HCT116 (cell line): ENCODE measurements around the gene CCDC126. TPM values are rescaled to one million over a fixed set of nuclear protein-coding genes. Genes with fewer than 3 reads are reported as not detected.

Experiments used
- ATAC-seq: fragments of 200-7000 bp; cut with Tn5 transposase; 2 replicates; pipeline ENCODE4 v1.9.1; 2020; ENCODE audit warnings: mild to moderate bottlenecking, moderate library complexity
- BruUV-seq: library from RNA; stranded (reverse); fragments of 400-500 nt; replicated peaks from 2 replicates; lab custom pipeline; 2021; lab: Mats Ljungman, UMichigan
- CTCF ChIA-PET: fragments of 300-600 bp; sonication (Branson Sonifier 250); formaldehyde crosslinking; loops from one replicate; lab custom pipeline; 2021; ENCODE audit warnings: antibody characterized with exemption; lab: Charles Lee
- POLR2A ChIA-PET: fragments of 300-600, 350-600 bp; sonication (Branson Sonifier 250); formaldehyde crosslinking; loops from one replicate; lab custom pipeline; 2021; ENCODE audit warnings: antibody characterized with exemption; lab: Charles Lee
- RAD21 ChIA-PET, 2 experiments: fragments of 300-600 bp; sonication (Branson Sonifier 250); formaldehyde crosslinking; loops; one replicate each; lab custom pipeline; 2023; ENCODE audit warnings: low total read pairs in 2 of 2; ENCODE audit not compliant: uncharacterized antibody in 2 of 2, unreplicated experiment in 2 of 2, low non-redundant PET in 1 of 2; lab: Charles Lee
- DNase-seq: peaks from one replicate; pipeline ENCODE4 v3.0.0-alpha.2; 2010; ENCODE audit warnings: low read depth, low spot score
- H2AFZ ChIP-seq: fragments of 200-600 bp; shearing (Covaris generic), sonication (generic); 2 replicates; pipeline ENCODE4 v1.6.1; 2017; ENCODE audit warnings: low read depth, mixed run types, mixed read lengths, antibody characterized with exemption, low read length; ENCODE audit not compliant: poor library complexity, severe bottlenecking
- H3K27ac ChIP-seq: 2 replicates; pipeline ENCODE4 v1.5.1; 2012; ENCODE audit warnings: low read depth, low read length
- H3K27me3 ChIP-seq: fragments of 200-600 bp; sonication (generic); 2 replicates; pipeline ENCODE4 v1.6.1; 2016; ENCODE audit warnings: mixed run types, low read length, mixed read lengths; ENCODE audit not compliant: insufficient read depth
- H3K36me3 ChIP-seq, 2 experiments: fragments of 200-500 bp in 1 of 2; fragments of 200-600 bp in 1 of 2; sonication (Bioruptor generic) in 1 of 2; sonication (generic) in 1 of 2; 2 replicates each; pipeline versions ENCODE4 v1.5.1 to v1.6.1; 2014 to 2016; ENCODE audit warnings: low read length in 2 of 2, inconsistent platforms in 1 of 2, mixed read lengths in 1 of 2, mixed run types in 1 of 2; ENCODE audit not compliant: insufficient read depth in 2 of 2, control insufficient read depth in 1 of 2
- H3K4me1 ChIP-seq, 2 experiments: fragments of 200-600 bp in 1 of 2; sonication (generic) in 1 of 2; 2 replicates each; pipeline versions ENCODE4 v1.5.1 to v1.6.1; 2012 to 2017; ENCODE audit warnings: low read length in 2 of 2, inconsistent platforms in 1 of 2, mild to moderate bottlenecking in 1 of 2, mixed read lengths in 1 of 2, mixed run types in 1 of 2, moderate library complexity in 1 of 2; ENCODE audit not compliant: insufficient read depth in 2 of 2, control insufficient read depth in 1 of 2
- H3K4me2 ChIP-seq: fragments of 200-600 bp; sonication (generic); 2 replicates; pipeline ENCODE4 v1.6.1; 2017; ENCODE audit warnings: mixed run types, low read length, mixed read lengths
- H3K4me3 ChIP-seq, 2 experiments: fragments of 200-600 bp in 1 of 2; sonication (generic) in 1 of 2; replicated peaks in 1 of 2; 2 replicates each; pipeline ENCODE4 v1.5.1; 2011 to 2016; ENCODE audit warnings: low read length in 2 of 2, control low read depth in 1 of 2, low read depth in 1 of 2, mild to moderate bottlenecking in 1 of 2, mixed read lengths in 1 of 2, mixed run types in 1 of 2
- H3K79me2 ChIP-seq: fragments of 200-600 bp; sonication (generic); 2 replicates; pipeline ENCODE4 v1.6.1; 2017; ENCODE audit warnings: mild to moderate bottlenecking, mixed run types, low read length, moderate library complexity, mixed read lengths; ENCODE audit not compliant: insufficient read depth
- H3K9ac ChIP-seq: fragments of 200-600 bp; sonication (generic); 2 replicates; pipeline ENCODE4 v1.6.1; 2016; ENCODE audit warnings: low read length, mixed read lengths
- H3K9me2 ChIP-seq: fragments of 200-600 bp; sonication (generic), shearing (Covaris generic); 2 replicates; pipeline ENCODE4 v1.6.1; 2017; ENCODE audit warnings: mixed run types, mild to moderate bottlenecking, moderate library complexity; ENCODE audit not compliant: insufficient read depth
- H3K9me3 ChIP-seq, 2 experiments: fragments of 200-500 bp in 1 of 2; fragments of 200-600 bp in 1 of 2; sonication (Bioruptor generic) in 1 of 2; sonication (generic) in 1 of 2; 2 replicates each; pipeline ENCODE4 v1.6.1; 2014 to 2017; ENCODE audit warnings: low read length in 2 of 2, mixed read lengths in 2 of 2, inconsistent platforms in 1 of 2, low read depth in 1 of 2, mild to moderate bottlenecking in 1 of 2, mixed run types in 1 of 2, moderate library complexity in 1 of 2; ENCODE audit not compliant: control insufficient read depth in 1 of 2, insufficient read depth in 1 of 2
- H4K20me1 ChIP-seq: fragments of 200-600 bp; sonication (generic), shearing (Covaris generic); 2 replicates; pipeline ENCODE4 v1.6.1; 2017; ENCODE audit warnings: mixed run types, mild to moderate bottlenecking, moderate library complexity; ENCODE audit not compliant: insufficient read depth
- CBX3 ChIP-seq: IDR thresholded peaks from 2 replicates; pipeline ENCODE4 v1.6.1; 2012; ENCODE audit warnings: low read depth
- EGR1 ChIP-seq: IDR thresholded peaks from 2 replicates; pipeline ENCODE4 v1.6.1; 2012; ENCODE audit warnings: low read depth
- ELF1 ChIP-seq: IDR thresholded peaks from 2 replicates; pipeline ENCODE4 v1.6.1; 2012; ENCODE audit warnings: low read depth, borderline replicate concordance
- EZH2phosphoT487 ChIP-seq: fragments of 200-600 bp; IDR thresholded peaks from 2 replicates; pipeline ENCODE4 v1.6.1; 2018; ENCODE audit warnings: antibody characterized with exemption, borderline replicate concordance
- JUND ChIP-seq: IDR thresholded peaks from 2 replicates; pipeline ENCODE4 v1.6.1; 2012
- POLR2AphosphoS5 ChIP-seq: IDR thresholded peaks from 2 replicates; pipeline ENCODE4 v1.6.1; 2011; ENCODE audit warnings: mild to moderate bottlenecking, low read depth, low read length, moderate library complexity
- RAD21 ChIP-seq: IDR thresholded peaks from 2 replicates; pipeline ENCODE4 v1.6.1; 2012; ENCODE audit warnings: low read depth, mild to moderate bottlenecking
- SP1 ChIP-seq: IDR thresholded peaks from 2 replicates; pipeline ENCODE4 v1.6.1; 2012; ENCODE audit warnings: low read depth
- SRF ChIP-seq: IDR thresholded peaks from 2 replicates; pipeline ENCODE4 v1.6.1; 2012; ENCODE audit warnings: low read depth
- YY1 ChIP-seq: IDR thresholded peaks from 2 replicates; pipeline ENCODE4 v1.6.1; 2011; ENCODE audit warnings: low read length, low read depth, moderate library complexity, mild to moderate bottlenecking; ENCODE audit not compliant: insufficient replicate concordance; ENCODE audit errors: extremely low read depth
- intact Hi-C: fragments of 100-400 bp; cut with micrococcal nuclease; formaldehyde crosslinking; loops from 2 replicates; pipeline ENCODE4 v1.10.0; 2022
- total RNA-seq: library from RNA; stranded (reverse); gene quantifications from one replicate; pipeline ENCODE4 v1.2.1, GENCODE V29; 2021; ENCODE audit not compliant: unreplicated experiment
- TF ChIP-seq, protein P1 (sequence below), 3 experiments: fragments of 200-600 bp in 1 of 3; sonication (generic) in 1 of 3; IDR thresholded peaks in 2 of 3; conservative IDR thresholded peaks in 1 of 3; 2 replicates each; pipeline ENCODE4 v1.5.1; 2012 to 2017; ENCODE audit warnings: low read depth in 2 of 3, low read length in 2 of 3, antibody characterized with exemption in 1 of 3, borderline replicate concordance in 1 of 3, control low read depth in 1 of 3, mild to moderate bottlenecking in 1 of 3, mixed read lengths in 1 of 3, mixed run types in 1 of 3, moderate library complexity in 1 of 3; ENCODE audit not compliant: insufficient read depth in 1 of 3

CCDC126 gene
- total RNA-seq, 1 experiment from 2014 or later: 5.0 TPM

DNA sequence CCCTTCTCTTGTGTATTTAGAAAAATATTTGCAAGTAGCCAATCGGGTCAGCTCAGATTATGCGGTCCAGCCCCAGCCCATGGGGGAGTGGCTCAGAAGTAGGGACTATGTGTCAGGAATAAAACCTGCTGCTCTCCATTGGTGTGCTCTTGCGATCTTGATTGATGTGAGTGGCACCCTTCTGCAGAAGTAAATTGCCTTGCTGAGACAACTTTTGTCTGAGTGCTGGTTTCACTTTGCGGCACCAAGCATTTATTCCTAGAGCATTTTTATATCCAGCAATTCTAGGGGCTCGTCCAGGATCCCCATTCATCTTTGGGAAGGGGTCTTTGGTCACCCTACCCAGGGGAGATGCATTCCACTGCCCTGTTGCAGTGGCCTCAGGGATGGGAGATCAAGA lies 56.8 kb downstream of the CCDC126 start:
- BruUV-seq: no TSS peak
- H4K20me1 ChIP-seq: no peaks in the 10 kb centered on the region
- POLR2A ChIA-PET: no interaction called here
- H3K36me3 ChIP-seq: no peaks in the 10 kb centered on the region
- ATAC-seq: no peak
- peaks cover 0 to 6% of the 10 kb centered on the region in 2 experiments; a peak in 1 of 4 replicates for H3K4me1 ChIP-seq
- no peaks in the 10 kb centered on the region for H3K9me2 ChIP-seq
- no peak overlapping the region for H3K27ac ChIP-seq
- H3K4me3 ChIP-seq: no peak overlapping the region
- H2AFZ ChIP-seq: no peak overlapping the region
- no peak for DNase-seq
- H3K79me2 ChIP-seq: no peaks in the 10 kb centered on the region
- TF ChIP-seq, protein P1, sequence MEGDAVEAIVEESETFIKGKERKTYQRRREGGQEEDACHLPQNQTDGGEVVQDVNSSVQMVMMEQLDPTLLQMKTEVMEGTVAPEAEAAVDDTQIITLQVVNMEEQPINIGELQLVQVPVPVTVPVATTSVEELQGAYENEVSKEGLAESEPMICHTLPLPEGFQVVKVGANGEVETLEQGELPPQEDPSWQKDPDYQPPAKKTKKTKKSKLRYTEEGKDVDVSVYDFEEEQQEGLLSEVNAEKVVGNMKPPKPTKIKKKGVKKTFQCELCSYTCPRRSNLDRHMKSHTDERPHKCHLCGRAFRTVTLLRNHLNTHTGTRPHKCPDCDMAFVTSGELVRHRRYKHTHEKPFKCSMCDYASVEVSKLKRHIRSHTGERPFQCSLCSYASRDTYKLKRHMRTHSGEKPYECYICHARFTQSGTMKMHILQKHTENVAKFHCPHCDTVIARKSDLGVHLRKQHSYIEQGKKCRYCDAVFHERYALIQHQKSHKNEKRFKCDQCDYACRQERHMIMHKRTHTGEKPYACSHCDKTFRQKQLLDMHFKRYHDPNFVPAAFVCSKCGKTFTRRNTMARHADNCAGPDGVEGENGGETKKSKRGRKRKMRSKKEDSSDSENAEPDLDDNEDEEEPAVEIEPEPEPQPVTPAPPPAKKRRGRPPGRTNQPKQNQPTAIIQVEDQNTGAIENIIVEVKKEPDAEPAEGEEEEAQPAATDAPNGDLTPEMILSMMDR (IDR thresholded peaks at IDR 0.05 in 2 of 3, conservative IDR thresholded peaks at IDR 0.05 in 1 of 3; ENCODE audit: borderline replicate concordance in 1 of 3, insufficient read depth in 1 of 3, low read depth in 2 of 3, low read length in 2 of 3): no peak
- TF ChIP-seq SRF (no peak), CBX3 (0 out of 2 replicates have a peak, but pooled peaks have one; percentile 38), SP1 (no peak), POLR2AphosphoS5 (no peak), JUND (no peak), YY1 (no peak), EGR1 (no peak)
- H3K9me3 ChIP-seq: peaks cover 0 to 16% of the 10 kb centered on the region in 2 experiments; a peak in 1 of 4 replicates
- no peak overlapping the region for H3K4me2 ChIP-seq
- RAD21 ChIA-PET: no interaction called here
- H3K27me3 ChIP-seq: no peaks in the 10 kb centered on the region
- H3K9ac ChIP-seq: no peak overlapping the region
- intact Hi-C loops: no loop called here
- CTCF ChIA-PET: no interaction called here

DNA sequence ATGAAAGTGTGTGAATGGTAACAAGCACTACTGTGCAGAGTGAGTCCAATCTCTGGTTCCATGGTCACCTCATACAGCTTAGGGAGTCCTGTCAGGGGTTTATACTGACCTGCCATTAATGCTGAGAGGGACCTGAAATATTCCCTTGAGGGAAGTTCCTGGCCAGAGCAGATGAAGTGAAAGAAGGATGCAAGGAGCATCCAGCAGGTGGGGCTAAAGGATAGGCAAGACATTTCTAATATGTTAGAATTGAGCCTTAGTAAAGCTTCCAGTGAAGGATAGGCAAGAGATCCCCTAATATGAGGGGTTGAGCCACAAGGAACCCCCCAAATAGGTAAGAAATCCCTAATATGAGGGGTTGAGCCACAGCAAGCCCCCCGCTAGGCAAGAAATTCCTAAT lies 57.3 kb downstream of the CCDC126 start:
- POLR2A ChIA-PET: no interaction called here
- Histone ChIP-seq H3K9ac (no peak overlapping the region), H3K4me2 (no peak overlapping the region), H3K4me3 (no peak overlapping the region), H3K36me3 (no peaks in the 10 kb centered on the region), H3K79me2 (no peaks in the 10 kb centered on the region), H3K4me1 (peaks cover 0 to 6% of the 10 kb centered on the region in 2 experiments; a peak in 1 of 4 replicates), H3K9me2 (no peaks in the 10 kb centered on the region), H3K27ac (no peak overlapping the region), H2AFZ (no peak overlapping the region), H3K9me3 (peaks cover 0 to 16% of the 10 kb centered on the region in 2 experiments; a peak in 1 of 4 replicates), H4K20me1 (no peaks in the 10 kb centered on the region), H3K27me3 (no peaks in the 10 kb centered on the region)
- no TSS peak for BruUV-seq
- no peak for TF ChIP-seq SRF
- TF ChIP-seq RAD21: peak; percentile 66
- TF ChIP-seq EZH2phosphoT487: no peak
- TF ChIP-seq ELF1: no peak
- TF ChIP-seq, protein P1 (IDR thresholded peaks at IDR 0.05 in 2 of 3, conservative IDR thresholded peaks at IDR 0.05 in 1 of 3; ENCODE audit: borderline replicate concordance in 1 of 3, insufficient read depth in 1 of 3, low read depth in 2 of 3, low read length in 2 of 3): peak in 2 of 3 experiments; percentile 50 to 54; a peak in 4 of 6 replicates
- peak; percentile 43 for DNase-seq
- intact Hi-C loops: no loop called here
- peak; percentile 73 for ATAC-seq
- RAD21 ChIA-PET: no interaction called here
- CTCF ChIA-PET: no interaction called here
